NOMO-1 treated with DMSO at 0.1 percent for 48 hours (cell line): ENCODE measurements around the gene COL6A3.
"Not testable (repeated sequence)": the region's sequence is repeated elsewhere in the genome, so short reads cannot be mapped to it uniquely, and the experiment has no call there.

Experiments
- DNase-seq: peaks from one replicate; lab custom pipeline; 2025; ENCODE audit not compliant: unreplicated experiment; lab: John Stamatoyannopoulos, UW

The COL6A3 gene

GRCh38 chr2:237320801-237321560 is 93.0 kb downstream of the COL6A3 start:
- no peak for DNase-seq

GRCh38 chr2:237319887-237320286 is 94.1 kb downstream of the COL6A3 start:
- no peak for DNase-seq

GRCh38 chr2:237319086-237319820 is 94.7 kb downstream of the COL6A3 start:
- no peak for DNase-seq

GRCh38 chr2:237316339-237316738 is 97.6 kb downstream of the COL6A3 start:
- DNase-seq = no peak

- DNase-seq = no peak
Measured at GRCh38 chr2:237315829-237316225, 98.1 kb downstream of the COL6A3 start.

GRCh38 chr2:237315170-237315828 is 98.7 kb downstream of the COL6A3 start:
- no peak for DNase-seq

DNA sequence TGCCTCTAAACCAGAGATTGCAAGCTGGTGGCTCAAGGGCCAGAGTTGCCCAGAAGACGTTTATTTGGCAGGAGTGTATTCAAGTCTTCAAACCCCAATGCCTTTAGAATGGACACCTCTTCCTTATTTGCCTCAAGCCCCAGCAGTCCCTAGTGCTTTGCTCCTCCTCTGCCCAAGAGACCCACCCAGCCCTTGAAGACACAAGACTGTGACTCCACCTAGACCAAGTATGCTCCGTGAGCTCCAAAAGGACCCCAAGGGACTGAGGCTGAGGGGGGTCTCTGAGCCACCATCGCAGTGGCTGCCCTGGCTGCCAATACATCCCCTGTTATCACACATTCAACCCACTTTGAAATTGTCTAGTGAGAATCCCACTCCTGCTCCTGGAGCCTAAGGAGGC is 99.3 kb downstream of the COL6A3 start:
- no peak for DNase-seq

DNA sequence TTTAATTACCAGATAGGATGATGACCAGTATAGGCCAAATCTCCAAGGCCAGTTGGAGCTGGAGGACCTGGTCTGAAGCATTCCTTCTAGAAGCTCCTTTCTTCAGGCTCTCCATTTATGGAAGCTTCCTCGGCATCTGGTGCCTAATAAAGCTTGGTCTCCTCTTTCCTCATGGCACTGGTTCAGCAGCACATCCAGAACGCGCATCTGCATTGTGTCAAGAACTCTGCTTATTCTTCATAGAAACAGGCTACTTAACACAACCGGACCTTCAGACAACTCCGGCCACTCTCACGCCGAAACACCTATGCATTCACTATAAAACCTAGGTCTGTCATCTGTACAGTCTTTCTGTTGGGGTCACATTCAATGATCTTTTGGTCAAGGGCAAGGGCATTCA is 99.8 kb downstream of the COL6A3 start:
- no peak for DNase-seq

DNA sequence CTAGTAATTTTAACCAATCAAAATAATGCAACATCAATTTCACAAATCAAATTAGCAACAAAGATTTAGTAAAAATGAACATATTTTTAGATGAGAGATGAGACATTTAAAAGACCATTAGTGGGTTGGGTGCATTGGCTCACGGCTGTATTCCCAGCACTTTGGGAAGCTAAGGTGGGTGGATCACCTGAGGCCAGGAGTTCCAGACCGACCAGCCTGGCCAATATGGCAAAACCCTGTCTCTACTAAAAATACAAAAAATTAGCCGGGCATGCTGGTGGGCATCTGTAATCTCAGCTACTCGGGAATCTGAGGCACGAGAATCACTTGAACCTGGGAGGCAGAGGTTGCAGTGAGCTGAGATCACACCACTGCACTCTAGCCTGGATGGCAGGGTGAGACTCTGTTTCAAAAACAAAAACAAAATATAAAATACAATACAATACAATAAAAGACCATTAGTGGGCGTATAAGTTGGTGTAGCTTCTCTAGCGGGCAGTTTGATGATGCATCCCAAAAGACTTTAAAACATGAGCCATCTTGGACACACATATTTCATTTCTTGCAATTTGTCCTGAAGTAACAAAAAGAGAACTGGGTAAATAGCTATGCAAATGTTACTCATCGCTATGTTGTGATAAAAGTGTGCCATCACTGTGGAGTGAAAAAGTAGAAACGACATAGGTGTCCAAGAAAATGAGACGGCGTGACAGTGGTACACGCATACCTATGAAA is 101.8 kb downstream of the COL6A3 start:
- DNase-seq = no peak

GRCh38 chr2:237310515-237311114 is 103.3 kb downstream of the COL6A3 start:
- DNase-seq = peak; percentile 29

GRCh38 chr2:237309416-237309815 is 104.5 kb downstream of the COL6A3 start:
- DNase-seq = no peak

DNA sequence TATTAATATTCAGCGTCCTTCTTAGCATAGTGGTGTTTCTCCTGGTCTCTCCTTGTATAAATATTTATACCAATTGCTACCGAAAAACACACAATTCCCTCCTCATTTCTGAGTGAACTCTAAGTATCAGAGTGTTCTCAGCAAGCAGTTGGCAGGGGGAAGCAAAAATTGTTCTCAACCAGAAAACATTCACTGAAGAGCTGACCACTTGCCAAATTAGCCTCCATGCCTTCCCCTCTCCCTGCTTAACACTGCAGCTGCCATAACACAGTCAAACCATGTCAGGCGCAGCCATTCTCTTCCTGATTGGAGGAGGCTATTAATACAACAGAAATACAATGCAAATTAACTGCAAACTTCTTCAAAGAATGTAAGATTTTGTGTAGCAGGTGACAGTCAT is 105.0 kb downstream of the COL6A3 start:
- no peak for DNase-seq

DNA sequence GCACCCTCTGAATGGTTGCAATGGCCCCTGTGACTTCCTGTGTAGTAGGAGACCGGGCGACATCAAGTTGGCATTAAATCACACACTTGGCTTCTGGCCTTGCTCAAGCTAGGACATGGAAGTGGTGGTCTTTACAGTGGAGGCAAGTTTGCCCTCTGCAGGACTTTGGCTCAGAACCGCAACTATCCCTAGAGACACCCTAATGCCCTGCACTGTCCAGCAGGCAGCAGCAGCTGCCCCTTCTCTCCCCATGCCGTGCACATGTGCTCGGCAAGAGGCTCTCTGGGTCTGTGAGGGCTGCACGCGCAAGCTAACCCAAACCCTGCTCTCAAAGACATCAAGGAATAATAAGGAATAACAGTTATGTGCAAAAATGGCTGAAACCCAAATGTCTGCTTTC is 106.5 kb downstream of the COL6A3 start:
- no peak for DNase-seq

DNA sequence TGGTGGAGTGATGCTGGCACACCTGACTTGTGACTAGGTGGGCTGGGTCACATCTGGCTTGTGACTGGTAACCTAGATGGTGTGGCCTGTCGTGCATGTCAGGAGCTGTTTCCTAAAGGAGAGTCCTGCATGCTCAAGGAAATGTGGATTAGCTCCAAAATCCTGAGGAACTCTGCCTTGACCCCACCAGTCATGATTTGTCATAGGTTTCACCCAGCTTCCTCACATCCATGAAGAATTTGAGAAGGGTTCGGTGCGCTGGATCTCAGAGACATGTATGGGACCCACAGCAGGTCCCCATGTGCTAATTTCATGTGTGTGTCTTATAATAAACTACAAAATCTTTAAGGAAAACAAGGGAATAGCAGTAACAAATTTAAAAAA is 107.2 kb downstream of the COL6A3 start:
- DNase-seq = no peak

GRCh38 chr2:237306083-237306786 is 107.7 kb downstream of the COL6A3 start:
- DNase-seq = no peak

DNA sequence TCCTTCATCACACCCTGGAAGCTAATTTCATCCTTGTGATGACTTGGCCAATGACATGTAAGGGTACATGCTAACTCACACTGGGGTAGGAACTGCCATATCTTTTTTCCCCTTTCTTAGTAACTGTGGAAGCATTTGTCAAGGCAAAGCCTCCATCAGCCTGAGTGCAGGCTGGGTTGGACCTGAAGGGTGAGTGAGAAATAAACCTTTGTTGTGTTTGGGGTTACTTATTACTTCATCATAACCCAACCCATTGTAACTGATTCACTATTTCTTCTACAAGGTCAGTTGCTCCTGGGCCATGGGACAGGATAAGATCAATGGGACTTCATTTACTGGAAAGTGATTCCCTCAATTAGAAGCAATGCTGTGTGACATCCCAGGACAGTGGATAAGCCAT is 108.4 kb downstream of the COL6A3 start:
- no peak for DNase-seq

GRCh38 chr2:237304763-237305514 is 109.0 kb downstream of the COL6A3 start:
- no peak for DNase-seq

DNA sequence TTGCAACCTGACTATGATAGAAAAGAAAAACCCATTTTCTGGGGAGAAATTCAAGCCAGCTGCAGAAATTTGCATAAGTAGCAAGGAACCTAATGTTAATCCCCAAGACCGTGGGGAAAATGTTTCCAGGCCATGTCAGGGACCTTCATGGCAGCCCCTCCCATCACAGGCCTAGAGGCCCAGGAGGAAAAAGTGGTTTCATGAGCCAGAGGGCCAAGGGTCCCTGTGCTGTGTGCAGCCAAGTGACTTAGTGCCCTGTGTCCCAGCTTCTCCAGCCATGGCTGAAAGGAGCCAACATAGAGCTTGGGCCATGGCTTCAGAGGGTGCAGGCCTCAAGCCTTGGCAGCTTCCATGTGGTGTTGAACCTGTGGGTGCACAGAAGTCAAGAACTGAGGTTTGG is 110.7 kb downstream of the COL6A3 start:
- DNase-seq = not testable (repeated sequence)

DNA sequence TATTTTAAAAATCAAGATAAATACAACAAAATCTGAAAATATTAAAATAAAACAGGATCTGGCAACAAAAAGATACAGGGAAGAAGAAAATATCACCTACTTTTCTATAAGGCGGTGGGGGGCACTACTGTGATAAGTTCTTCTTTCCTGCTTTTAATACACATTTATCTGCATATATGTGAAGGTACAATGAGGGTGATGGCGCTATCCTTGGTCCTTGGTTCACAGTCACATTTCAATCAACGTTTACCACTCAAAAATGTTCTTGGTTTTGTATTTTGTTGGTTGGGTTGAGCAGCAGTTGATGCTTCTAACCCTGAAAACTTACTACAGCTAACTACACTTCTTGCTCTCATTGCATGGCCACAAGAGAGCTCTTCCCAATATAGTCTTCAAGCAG is 112.4 kb downstream of the COL6A3 start:
- no peak for DNase-seq

DNA sequence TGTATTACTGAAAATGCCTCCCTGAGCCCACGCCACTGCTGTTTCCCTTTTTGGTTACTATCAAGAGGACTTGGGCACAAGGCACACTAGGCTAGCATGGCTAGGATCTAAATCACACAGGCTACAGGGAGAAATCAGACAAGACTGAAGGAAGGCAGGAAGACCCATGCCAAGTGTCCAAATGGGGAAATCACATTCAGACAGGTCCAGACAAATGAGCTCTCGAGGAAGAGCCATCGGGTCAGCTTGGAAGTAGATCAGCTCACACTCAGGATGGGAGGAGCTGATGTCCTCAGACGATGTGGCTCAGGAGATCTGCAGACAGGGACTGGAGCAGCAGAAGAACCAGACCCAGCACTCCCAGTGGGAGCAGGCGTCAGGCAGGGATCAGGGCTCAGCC is 113.2 kb downstream of the COL6A3 start:
- DNase-seq = no peak
